HEK293 (cell line): Measurements from ENCODE around the gene EXOSC6.

ENCODE experiments used
- CTCF ChIA-PET: fragments of 350-600 bp; formaldehyde crosslinking; extraction: SDS; loops from one replicate; lab custom pipeline; 2021; ENCODE audit warnings: antibody characterized with exemption; lab: Yijun Ruan, JAX
- POLR2A ChIA-PET: fragments of 300-600 bp; formaldehyde crosslinking; extraction: SDS; loops from one replicate; lab custom pipeline; 2020; ENCODE audit warnings: antibody characterized with exemption, inconsistent platforms; lab: Yijun Ruan, JAX
- H3K27ac ChIP-seq: fragments of 200-500 bp; sonication (Bioruptor generic); 2 replicates; pipeline ENCODE4 v1.5.1; 2014; ENCODE audit warnings: low read depth, low read length, control low read depth, inconsistent platforms; ENCODE audit errors: extremely low read depth
- H3K36me3 ChIP-seq, 2 experiments: fragments of 200-500 bp in 1 of 2; sonication (Bioruptor generic) in 1 of 2; 1 replicate in 1 of 2; 2 replicates in 1 of 2; pipeline ENCODE4 v1.5.1; 2014 to 2017; ENCODE audit warnings: inconsistent platforms in 2 of 2, low read length in 2 of 2; ENCODE audit not compliant: control insufficient read depth in 2 of 2, insufficient read depth in 1 of 2
- H3K4me1 ChIP-seq: fragments of 200-500 bp; sonication (Bioruptor generic); 2 replicates; pipeline ENCODE4 v1.5.1; 2014; ENCODE audit warnings: mild to moderate bottlenecking, low read length, inconsistent platforms; ENCODE audit not compliant: control insufficient read depth, insufficient read depth
- H3K4me3 ChIP-seq: 2 replicates; pipeline ENCODE4 v1.5.1; 2011; ENCODE audit warnings: low read depth, mild to moderate bottlenecking, control low read depth, low read length, moderate library complexity
- H3K9me3 ChIP-seq: fragments of 200-500 bp; sonication (Bioruptor generic); 2 replicates; pipeline ENCODE4 v1.5.1; 2014; ENCODE audit warnings: low read depth, low read length, inconsistent platforms; ENCODE audit not compliant: control insufficient read depth, insufficient read depth
- KLF8 ChIP-seq: fragments of 450-650 bp; formaldehyde crosslinking; IDR thresholded peaks from 2 replicates; pipeline ENCODE4 v1.5.1; 2016; ENCODE audit warnings: missing biosample characterization, missing genetic modification characterization
- TRIM28 ChIP-seq: IDR thresholded peaks from 2 replicates; pipeline ENCODE4 v1.6.1; 2011; ENCODE audit warnings: low read length, control low read depth, borderline replicate concordance
- ZBTB48 ChIP-seq: fragments of 450-650 bp; formaldehyde crosslinking; IDR thresholded peaks from 2 replicates; pipeline ENCODE4 v1.5.1; 2016; ENCODE audit warnings: missing biosample characterization, missing genetic modification characterization
- ZEB2 ChIP-seq: fragments of 450-650 bp; formaldehyde crosslinking; IDR thresholded peaks from 2 replicates; pipeline ENCODE4 v1.5.1; 2016; ENCODE audit warnings: missing biosample characterization, missing genetic modification characterization
- ZFP41 ChIP-seq: fragments of 450-650 bp; formaldehyde crosslinking; IDR thresholded peaks from 2 replicates; pipeline ENCODE4 v1.5.1; 2016; ENCODE audit warnings: missing biosample characterization, missing genetic modification characterization, borderline replicate concordance
- ZNF133 ChIP-seq: fragments of 450-650 bp; formaldehyde crosslinking; IDR thresholded peaks from 2 replicates; pipeline ENCODE4 v1.5.1; 2016; ENCODE audit warnings: missing biosample characterization, missing genetic modification characterization
- ZNF140 ChIP-seq: fragments of 450-650 bp; formaldehyde crosslinking; IDR thresholded peaks from 2 replicates; pipeline ENCODE4 v1.5.1; 2016; ENCODE audit warnings: missing biosample characterization, missing genetic modification characterization
- ZNF155 ChIP-seq: fragments of 450-650 bp; formaldehyde crosslinking; IDR thresholded peaks from 2 replicates; pipeline ENCODE4 v1.5.1; 2016; ENCODE audit warnings: missing biosample characterization, missing genetic modification characterization
- ZNF157 ChIP-seq: fragments of 450-650 bp; formaldehyde crosslinking; IDR thresholded peaks from 2 replicates; pipeline ENCODE4 v1.5.1; 2016; ENCODE audit warnings: missing biosample characterization, missing genetic modification characterization
- ZNF223 ChIP-seq: fragments of 450-650 bp; formaldehyde crosslinking; IDR thresholded peaks from 2 replicates; pipeline ENCODE4 v1.5.1; 2016; ENCODE audit warnings: missing biosample characterization, missing genetic modification characterization
- ZNF292 ChIP-seq: fragments of 450-650 bp; formaldehyde crosslinking; IDR thresholded peaks from 2 replicates; pipeline ENCODE4 v1.5.1; 2016; ENCODE audit warnings: low read depth, missing biosample characterization, missing genetic modification characterization, borderline replicate concordance
- ZNF426 ChIP-seq: fragments of 450-650 bp; formaldehyde crosslinking; IDR thresholded peaks from 2 replicates; pipeline ENCODE4 v1.5.1; 2017; ENCODE audit warnings: missing biosample characterization, missing genetic modification characterization, mild to moderate bottlenecking, inconsistent platforms, moderate library complexity
- ZNF530 ChIP-seq: fragments of 450-650 bp; formaldehyde crosslinking; IDR thresholded peaks from 2 replicates; pipeline ENCODE4 v1.5.1; 2016; ENCODE audit warnings: low read depth, missing biosample characterization, missing genetic modification characterization
- ZNF600 ChIP-seq: fragments of 450-650 bp; formaldehyde crosslinking; IDR thresholded peaks from 2 replicates; pipeline ENCODE4 v1.5.1; 2016; ENCODE audit warnings: missing biosample characterization, missing genetic modification characterization
- ZNF610 ChIP-seq: fragments of 450-650 bp; formaldehyde crosslinking; IDR thresholded peaks from 2 replicates; pipeline ENCODE4 v1.5.1; 2016; ENCODE audit warnings: missing biosample characterization, missing genetic modification characterization, borderline replicate concordance
- ZNF623 ChIP-seq: fragments of 450-650 bp; formaldehyde crosslinking; IDR thresholded peaks from 2 replicates; pipeline ENCODE4 v1.5.1; 2016; ENCODE audit warnings: missing biosample characterization, missing genetic modification characterization
- ZNF776 ChIP-seq: fragments of 450-650 bp; formaldehyde crosslinking; IDR thresholded peaks from 2 replicates; pipeline ENCODE4 v1.5.0; 2017; ENCODE audit warnings: missing biosample characterization, missing genetic modification characterization, borderline replicate concordance
- ZNF777 ChIP-seq: fragments of 450-650 bp; formaldehyde crosslinking; IDR thresholded peaks from 2 replicates; pipeline ENCODE4 v1.5.1; 2017; ENCODE audit warnings: missing biosample characterization, missing genetic modification characterization, borderline replicate concordance
- ZNF785 ChIP-seq: fragments of 450-650 bp; formaldehyde crosslinking; IDR thresholded peaks from 2 replicates; pipeline ENCODE4 v1.5.1; 2016; ENCODE audit warnings: missing biosample characterization, missing genetic modification characterization
- ZNF837 ChIP-seq: fragments of 450-650 bp; formaldehyde crosslinking; IDR thresholded peaks from 2 replicates; pipeline ENCODE4 v1.5.1; 2016; ENCODE audit warnings: missing biosample characterization, missing genetic modification characterization
- ZXDB ChIP-seq: fragments of 450-650 bp; formaldehyde crosslinking; IDR thresholded peaks from 2 replicates; pipeline ENCODE4 v1.5.1; 2016; ENCODE audit warnings: missing biosample characterization, missing genetic modification characterization
- TF ChIP-seq, protein P1 (sequence below): fragments of 450-650 bp; formaldehyde crosslinking; IDR thresholded peaks from 2 replicates; pipeline ENCODE4 v1.5.1; 2017; ENCODE audit warnings: missing biosample characterization, missing genetic modification characterization
- TF ChIP-seq, protein P2 (sequence below): fragments of 450-650 bp; formaldehyde crosslinking; IDR thresholded peaks from 2 replicates; pipeline ENCODE4 v1.5.1; 2016; ENCODE audit warnings: missing biosample characterization, missing genetic modification characterization, borderline replicate concordance
- TF ChIP-seq, protein P3 (sequence below): fragments of 450-650 bp; formaldehyde crosslinking; IDR thresholded peaks from 2 replicates; pipeline ENCODE4 v1.5.1; 2017; ENCODE audit warnings: missing biosample characterization, missing genetic modification characterization
- TF ChIP-seq, protein P4 (sequence below): fragments of 450-650 bp; formaldehyde crosslinking; IDR thresholded peaks from 2 replicates; pipeline ENCODE4 v1.5.1; 2016; ENCODE audit warnings: missing biosample characterization, missing genetic modification characterization
- TF ChIP-seq, protein P5 (sequence below): fragments of 450-650 bp; formaldehyde crosslinking; IDR thresholded peaks from 2 replicates; pipeline ENCODE4 v1.5.1; 2016; ENCODE audit warnings: missing biosample characterization, missing genetic modification characterization

EXOSC6 gene

DNA sequence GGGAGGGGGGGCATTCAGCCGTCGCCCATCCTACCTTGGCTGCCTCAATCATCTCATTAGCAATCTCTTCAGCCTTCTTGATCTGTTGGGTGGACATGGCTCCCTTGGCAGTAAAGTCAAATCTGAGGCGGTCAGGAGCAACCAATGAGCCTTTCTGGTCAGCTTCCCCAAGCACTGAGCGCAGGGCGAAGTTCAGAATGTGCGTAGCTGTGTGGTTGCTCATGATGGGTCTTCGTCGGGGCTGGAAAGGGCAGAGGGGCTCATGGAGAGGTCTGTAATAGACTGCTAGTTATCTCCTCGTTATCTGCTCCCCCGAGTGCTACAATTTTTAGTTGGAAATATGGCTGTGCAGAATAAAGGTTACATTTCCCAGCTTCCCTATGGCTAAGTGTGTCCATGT is 7.2 kb upstream of the EXOSC6 start:
- Histone ChIP-seq H3K4me3 (no peak overlapping the region), H3K4me1 (no peaks in the 10 kb centered on the region), H3K36me3 (peaks cover 67 to 96% of the 10 kb centered on the region in 2 experiments), H3K27ac (no peak overlapping the region), H3K9me3 (no peaks in the 10 kb centered on the region)
- ChIA-PET POLR2A (interaction anchor here (1.2 kb wide), 1 partner anchor 13 kb away, joined by 4 read pairs; no protein-coding TSS in a partner anchor), CTCF (interaction anchor here (1.2 kb wide), 1 partner anchor 9 kb away, joined by 4 read pairs; no protein-coding TSS in a partner anchor)
- TF ChIP-seq ZXDB (tag by site-specific recombination) (no peak), ZFP41 (no peak), ZNF785 (tag by site-specific recombination) (no peak), ZNF157 (no peak), ZNF426 (tag by site-specific recombination) (no peak), ZNF600 (tag by site-specific recombination) (no peak), ZNF140 (tag by site-specific recombination) (no peak), ZNF623 (tag by site-specific recombination) (no peak), ZNF530 (no peak), ZNF223 (tag by site-specific recombination) (no peak), ZNF133 (no peak)
- TF ChIP-seq, protein P1, sequence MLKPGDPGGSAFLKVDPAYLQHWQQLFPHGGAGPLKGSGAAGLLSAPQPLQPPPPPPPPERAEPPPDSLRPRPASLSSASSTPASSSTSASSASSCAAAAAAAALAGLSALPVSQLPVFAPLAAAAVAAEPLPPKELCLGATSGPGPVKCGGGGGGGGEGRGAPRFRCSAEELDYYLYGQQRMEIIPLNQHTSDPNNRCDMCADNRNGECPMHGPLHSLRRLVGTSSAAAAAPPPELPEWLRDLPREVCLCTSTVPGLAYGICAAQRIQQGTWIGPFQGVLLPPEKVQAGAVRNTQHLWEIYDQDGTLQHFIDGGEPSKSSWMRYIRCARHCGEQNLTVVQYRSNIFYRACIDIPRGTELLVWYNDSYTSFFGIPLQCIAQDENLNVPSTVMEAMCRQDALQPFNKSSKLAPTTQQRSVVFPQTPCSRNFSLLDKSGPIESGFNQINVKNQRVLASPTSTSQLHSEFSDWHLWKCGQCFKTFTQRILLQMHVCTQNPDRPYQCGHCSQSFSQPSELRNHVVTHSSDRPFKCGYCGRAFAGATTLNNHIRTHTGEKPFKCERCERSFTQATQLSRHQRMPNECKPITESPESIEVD (tag by site-specific recombination), result no peak
- TF ChIP-seq, protein P2, sequence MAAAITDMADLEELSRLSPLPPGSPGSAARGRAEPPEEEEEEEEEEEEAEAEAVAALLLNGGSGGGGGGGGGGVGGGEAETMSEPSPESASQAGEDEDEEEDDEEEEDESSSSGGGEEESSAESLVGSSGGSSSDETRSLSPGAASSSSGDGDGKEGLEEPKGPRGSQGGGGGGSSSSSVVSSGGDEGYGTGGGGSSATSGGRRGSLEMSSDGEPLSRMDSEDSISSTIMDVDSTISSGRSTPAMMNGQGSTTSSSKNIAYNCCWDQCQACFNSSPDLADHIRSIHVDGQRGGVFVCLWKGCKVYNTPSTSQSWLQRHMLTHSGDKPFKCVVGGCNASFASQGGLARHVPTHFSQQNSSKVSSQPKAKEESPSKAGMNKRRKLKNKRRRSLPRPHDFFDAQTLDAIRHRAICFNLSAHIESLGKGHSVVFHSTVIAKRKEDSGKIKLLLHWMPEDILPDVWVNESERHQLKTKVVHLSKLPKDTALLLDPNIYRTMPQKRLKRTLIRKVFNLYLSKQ (tag by site-specific recombination), result no peak

DNA sequence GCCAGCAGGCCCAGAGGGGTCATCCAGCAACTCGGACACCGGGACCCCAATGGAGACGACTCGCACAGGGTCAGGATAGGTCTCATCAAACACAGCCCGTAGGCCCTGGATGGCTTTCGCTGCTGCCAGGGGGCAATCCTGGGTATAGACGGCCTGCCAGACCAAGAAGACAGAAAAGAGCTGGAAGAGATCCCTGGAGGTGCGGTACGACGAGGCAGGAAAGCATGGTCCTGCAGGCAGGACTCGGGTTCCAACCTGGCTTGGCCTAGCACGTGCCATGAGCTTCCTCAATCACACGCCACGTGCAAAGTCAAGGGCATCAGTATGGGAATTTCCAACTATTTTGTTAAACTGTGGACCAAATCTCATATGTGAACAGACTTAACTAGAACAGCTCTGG is 6.3 kb upstream of the EXOSC6 start:
- Histone ChIP-seq H3K9me3 (no peaks in the 10 kb centered on the region), H3K27ac (no peak overlapping the region), H3K4me3 (no peak overlapping the region), H3K36me3 (peaks cover 61 to 96% of the 10 kb centered on the region in 2 experiments), H3K4me1 (no peaks in the 10 kb centered on the region)
- ChIA-PET CTCF (interaction anchor here (1.5 kb wide), 1 partner anchor 9 kb away, joined by 7 read pairs; no protein-coding TSS in a partner anchor), POLR2A (interaction anchor here (1.2 to 1.4 kb wide), 3 partner anchors 14 to 31 kb away, joined by 3 to 5 read pairs (median 4); no protein-coding TSS in a partner anchor)
- TF ChIP-seq ZNF292 (tag by site-specific recombination) (no peak), TRIM28 (no peak), ZNF837 (tag by site-specific recombination) (no peak), ZNF777 (tag by site-specific recombination) (no peak), ZBTB48 (tag by site-specific recombination) (no peak), ZNF610 (tag by site-specific recombination) (no peak), ZNF776 (tag by site-specific recombination) (no peak), ZEB2 (tag by site-specific recombination) (no peak), KLF8 (tag by site-specific recombination) (no peak), ZNF133 (no peak), ZNF155 (tag by site-specific recombination) (no peak)
- TF ChIP-seq, protein P3, sequence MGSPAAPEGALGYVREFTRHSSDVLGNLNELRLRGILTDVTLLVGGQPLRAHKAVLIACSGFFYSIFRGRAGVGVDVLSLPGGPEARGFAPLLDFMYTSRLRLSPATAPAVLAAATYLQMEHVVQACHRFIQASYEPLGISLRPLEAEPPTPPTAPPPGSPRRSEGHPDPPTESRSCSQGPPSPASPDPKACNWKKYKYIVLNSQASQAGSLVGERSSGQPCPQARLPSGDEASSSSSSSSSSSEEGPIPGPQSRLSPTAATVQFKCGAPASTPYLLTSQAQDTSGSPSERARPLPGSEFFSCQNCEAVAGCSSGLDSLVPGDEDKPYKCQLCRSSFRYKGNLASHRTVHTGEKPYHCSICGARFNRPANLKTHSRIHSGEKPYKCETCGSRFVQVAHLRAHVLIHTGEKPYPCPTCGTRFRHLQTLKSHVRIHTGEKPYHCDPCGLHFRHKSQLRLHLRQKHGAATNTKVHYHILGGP (tag by site-specific recombination), result no peak
- TF ChIP-seq, protein P4, sequence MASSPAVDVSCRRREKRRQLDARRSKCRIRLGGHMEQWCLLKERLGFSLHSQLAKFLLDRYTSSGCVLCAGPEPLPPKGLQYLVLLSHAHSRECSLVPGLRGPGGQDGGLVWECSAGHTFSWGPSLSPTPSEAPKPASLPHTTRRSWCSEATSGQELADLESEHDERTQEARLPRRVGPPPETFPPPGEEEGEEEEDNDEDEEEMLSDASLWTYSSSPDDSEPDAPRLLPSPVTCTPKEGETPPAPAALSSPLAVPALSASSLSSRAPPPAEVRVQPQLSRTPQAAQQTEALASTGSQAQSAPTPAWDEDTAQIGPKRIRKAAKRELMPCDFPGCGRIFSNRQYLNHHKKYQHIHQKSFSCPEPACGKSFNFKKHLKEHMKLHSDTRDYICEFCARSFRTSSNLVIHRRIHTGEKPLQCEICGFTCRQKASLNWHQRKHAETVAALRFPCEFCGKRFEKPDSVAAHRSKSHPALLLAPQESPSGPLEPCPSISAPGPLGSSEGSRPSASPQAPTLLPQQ, result no peak
- TF ChIP-seq, protein P5, sequence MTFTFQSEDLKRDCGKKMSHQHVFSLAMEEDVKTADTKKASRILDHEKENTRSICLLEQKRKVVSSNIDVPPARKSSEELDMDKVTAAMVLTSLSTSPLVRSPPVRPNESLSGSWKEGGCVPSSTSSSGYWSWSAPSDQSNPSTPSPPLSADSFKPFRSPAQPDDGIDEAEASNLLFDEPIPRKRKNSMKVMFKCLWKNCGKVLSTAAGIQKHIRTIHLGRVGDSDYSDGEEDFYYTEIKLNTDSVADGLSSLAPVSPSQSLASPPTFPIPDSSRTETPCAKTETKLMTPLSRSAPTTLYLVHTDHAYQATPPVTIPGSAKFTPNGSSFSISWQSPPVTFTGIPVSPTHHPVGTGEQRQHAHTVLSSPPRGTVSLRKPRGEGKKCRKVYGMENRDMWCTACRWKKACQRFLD (tag by site-specific recombination), result no peak
